B cell (primary cell): ENCODE data around the gene TCF7L2.

ENCODE experiments used
- EZH2 ChIP-seq: IDR thresholded peaks from 2 replicates; pipeline ENCODE4 v1.6.1; 2012; ENCODE audit warnings: borderline replicate concordance, low read depth, mild to moderate bottlenecking, moderate library complexity, low read length; ENCODE audit not compliant: insufficient read depth, poor library complexity, severe bottlenecking
- TF ChIP-seq, protein P1 (sequence below): fragments of 200-600 bp; IDR thresholded peaks from one replicate; pipeline ENCODE4 v1.8.0; 2022; ENCODE audit warnings: antibody characterized with exemption, mild to moderate bottlenecking

DNA sequence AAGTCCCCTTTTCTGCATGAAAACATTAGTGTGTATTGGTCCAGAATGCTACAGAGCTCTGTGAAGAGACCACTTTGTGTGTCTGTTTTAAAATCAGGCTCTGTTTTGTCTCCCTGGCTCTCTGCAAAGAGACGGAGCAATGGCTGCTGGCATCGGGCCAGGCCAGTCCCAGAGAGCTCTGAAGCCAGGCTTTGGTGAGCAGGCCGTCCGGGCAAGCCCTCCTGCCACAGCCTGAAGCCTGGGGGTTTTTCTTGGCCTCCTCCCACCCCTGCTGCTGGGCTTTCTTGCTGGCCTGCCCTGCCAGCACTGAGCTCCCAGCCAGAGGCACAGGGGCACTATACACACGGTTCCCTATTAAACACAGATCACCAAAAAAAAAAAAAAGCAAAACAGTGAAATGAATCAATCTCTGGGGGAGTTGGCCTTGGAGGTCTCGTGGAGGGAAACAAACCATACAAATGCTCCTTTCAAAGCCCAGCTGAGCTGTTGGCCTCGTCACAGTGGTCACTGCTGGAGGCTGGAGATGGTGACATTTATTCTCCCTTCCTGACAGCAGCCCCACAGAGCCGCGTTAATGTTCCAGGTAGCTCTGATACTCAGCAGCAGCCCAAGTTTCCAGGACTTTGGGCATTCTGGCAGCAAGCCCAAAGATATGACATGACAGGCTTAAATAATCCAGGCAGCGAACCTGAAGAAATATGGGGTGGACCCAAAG lies 237.2 kb downstream of the TCF7L2 start:
- no peak for TF ChIP-seq EZH2
- TF ChIP-seq, protein P1, sequence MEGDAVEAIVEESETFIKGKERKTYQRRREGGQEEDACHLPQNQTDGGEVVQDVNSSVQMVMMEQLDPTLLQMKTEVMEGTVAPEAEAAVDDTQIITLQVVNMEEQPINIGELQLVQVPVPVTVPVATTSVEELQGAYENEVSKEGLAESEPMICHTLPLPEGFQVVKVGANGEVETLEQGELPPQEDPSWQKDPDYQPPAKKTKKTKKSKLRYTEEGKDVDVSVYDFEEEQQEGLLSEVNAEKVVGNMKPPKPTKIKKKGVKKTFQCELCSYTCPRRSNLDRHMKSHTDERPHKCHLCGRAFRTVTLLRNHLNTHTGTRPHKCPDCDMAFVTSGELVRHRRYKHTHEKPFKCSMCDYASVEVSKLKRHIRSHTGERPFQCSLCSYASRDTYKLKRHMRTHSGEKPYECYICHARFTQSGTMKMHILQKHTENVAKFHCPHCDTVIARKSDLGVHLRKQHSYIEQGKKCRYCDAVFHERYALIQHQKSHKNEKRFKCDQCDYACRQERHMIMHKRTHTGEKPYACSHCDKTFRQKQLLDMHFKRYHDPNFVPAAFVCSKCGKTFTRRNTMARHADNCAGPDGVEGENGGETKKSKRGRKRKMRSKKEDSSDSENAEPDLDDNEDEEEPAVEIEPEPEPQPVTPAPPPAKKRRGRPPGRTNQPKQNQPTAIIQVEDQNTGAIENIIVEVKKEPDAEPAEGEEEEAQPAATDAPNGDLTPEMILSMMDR, result no peak
